GM12874 (cell line): ENCODE results near the gene KLK2.

Experiments
- CTCF ChIP-seq: IDR thresholded peaks from 2 replicates; pipeline ENCODE4 v1.5.1; 2011; ENCODE audit warnings: low read depth, mild to moderate bottlenecking, control low read depth, low read length, moderate library complexity; ENCODE audit not compliant: insufficient read depth

Gene KLK2

GRCh38 chr19:50839712-50840655, 33.3 kb upstream of the KLK2 start:
- no peak for TF ChIP-seq CTCF

GRCh38 chr19:50842130-50842529, 31.1 kb upstream of the KLK2 start:
- no peak for TF ChIP-seq CTCF

GRCh38 chr19:50843205-50843604, 30.0 kb upstream of the KLK2 start:
- no peak for TF ChIP-seq CTCF

- TF ChIP-seq CTCF: no peak
These were observed 29.5 kb upstream of the KLK2 start for GRCh38 chr19:50843701-50844221.

GRCh38 chr19:50844296-50844935, 28.8 kb upstream of the KLK2 start:
- TF ChIP-seq CTCF: no peak

GRCh38 chr19:50850738-50851137, 22.5 kb upstream of the KLK2 start:
- TF ChIP-seq CTCF: no peak

GRCh38 chr19:50851620-50852019, 21.6 kb upstream of the KLK2 start:
- TF ChIP-seq CTCF: no peak
